Lower leg skin (tissue), 3 donors: ENCODE results near the gene CPT2.

Source experiments
- CTCF ChIP-seq, 3 donors: fragments of 450-650 bp; IDR thresholded peaks; one replicate each; pipeline ENCODE4 v1.5.1; 2016; ENCODE audit warnings: antibody characterized with exemption in 3 of 3, mild to moderate bottlenecking in 3 of 3, moderate library complexity in 2 of 3
- POLR2A ChIP-seq, 2 donors: fragments of 450-650 bp; IDR thresholded peaks; one replicate each; pipeline ENCODE4 v1.6.1; 2016 to 2017; ENCODE audit warnings: antibody characterized with exemption in 2 of 2, mild to moderate bottlenecking in 1 of 2, moderate library complexity in 1 of 2

- TF ChIP-seq CTCF (IDR thresholded peaks at IDR 0.05), result no peak
- no peak for TF ChIP-seq POLR2A (IDR thresholded peaks at IDR 0.05)
These were observed 24.3 kb downstream of the CPT2 start for GRCh38 chr1:53220962-53221286.
